ENCODE results near the gene EPHA6.

DNA sequence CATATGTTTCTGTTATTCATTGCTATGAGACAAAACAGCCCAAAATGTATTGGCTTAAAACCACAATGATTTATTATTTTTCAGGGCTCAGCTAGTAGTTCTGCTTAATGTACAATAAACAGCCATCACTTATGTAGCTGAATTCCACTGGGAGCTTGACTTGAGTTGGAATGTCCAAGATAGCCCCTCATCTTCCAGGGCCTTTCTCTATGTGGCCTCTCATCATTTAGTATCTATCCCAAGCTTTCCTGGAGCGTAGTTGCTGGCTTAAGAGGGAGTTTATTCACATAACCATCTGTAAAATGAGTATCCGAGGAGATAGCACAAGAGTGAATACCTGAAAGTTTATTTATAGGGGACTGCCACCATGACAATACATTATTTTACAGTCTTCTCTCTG lies 176.8 kb downstream of the EPHA6 start:
- TF ChIP-seq, protein P1, sequence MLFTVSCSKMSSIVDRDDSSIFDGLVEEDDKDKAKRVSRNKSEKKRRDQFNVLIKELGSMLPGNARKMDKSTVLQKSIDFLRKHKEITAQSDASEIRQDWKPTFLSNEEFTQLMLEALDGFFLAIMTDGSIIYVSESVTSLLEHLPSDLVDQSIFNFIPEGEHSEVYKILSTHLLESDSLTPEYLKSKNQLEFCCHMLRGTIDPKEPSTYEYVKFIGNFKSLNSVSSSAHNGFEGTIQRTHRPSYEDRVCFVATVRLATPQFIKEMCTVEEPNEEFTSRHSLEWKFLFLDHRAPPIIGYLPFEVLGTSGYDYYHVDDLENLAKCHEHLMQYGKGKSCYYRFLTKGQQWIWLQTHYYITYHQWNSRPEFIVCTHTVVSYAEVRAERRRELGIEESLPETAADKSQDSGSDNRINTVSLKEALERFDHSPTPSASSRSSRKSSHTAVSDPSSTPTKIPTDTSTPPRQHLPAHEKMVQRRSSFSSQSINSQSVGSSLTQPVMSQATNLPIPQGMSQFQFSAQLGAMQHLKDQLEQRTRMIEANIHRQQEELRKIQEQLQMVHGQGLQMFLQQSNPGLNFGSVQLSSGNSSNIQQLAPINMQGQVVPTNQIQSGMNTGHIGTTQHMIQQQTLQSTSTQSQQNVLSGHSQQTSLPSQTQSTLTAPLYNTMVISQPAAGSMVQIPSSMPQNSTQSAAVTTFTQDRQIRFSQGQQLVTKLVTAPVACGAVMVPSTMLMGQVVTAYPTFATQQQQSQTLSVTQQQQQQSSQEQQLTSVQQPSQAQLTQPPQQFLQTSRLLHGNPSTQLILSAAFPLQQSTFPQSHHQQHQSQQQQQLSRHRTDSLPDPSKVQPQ (CRISPR knock-in tag; IDR thresholded peaks at IDR 0.05; ENCODE audit: borderline replicate concordance), result no peak
- TF ChIP-seq BRF1 (IDR thresholded peaks at IDR 0.05; ENCODE audit: borderline replicate concordance, extremely low read depth, insufficient read length) (no peak), EHMT2 (IDR thresholded peaks at IDR 0.05) (no peak), CTBP1 (IDR thresholded peaks at IDR 0.05; ENCODE audit: borderline replicate concordance) (no peak), ZNF239 (CRISPR knock-in tag; IDR thresholded peaks at IDR 0.05) (no peak), HNRNPUL1 (IDR thresholded peaks at IDR 0.05; ENCODE audit: low read length) (no peak), MXI1 (IDR thresholded peaks at IDR 0.05; ENCODE audit: low read depth, low read length) (no peak), SAFB (IDR thresholded peaks at IDR 0.05; ENCODE audit: borderline replicate concordance, low read depth, low read length) (no peak), FOXJ3 (CRISPR knock-in tag; IDR thresholded peaks at IDR 0.05) (no peak)
- TF ChIP-seq, protein P2, sequence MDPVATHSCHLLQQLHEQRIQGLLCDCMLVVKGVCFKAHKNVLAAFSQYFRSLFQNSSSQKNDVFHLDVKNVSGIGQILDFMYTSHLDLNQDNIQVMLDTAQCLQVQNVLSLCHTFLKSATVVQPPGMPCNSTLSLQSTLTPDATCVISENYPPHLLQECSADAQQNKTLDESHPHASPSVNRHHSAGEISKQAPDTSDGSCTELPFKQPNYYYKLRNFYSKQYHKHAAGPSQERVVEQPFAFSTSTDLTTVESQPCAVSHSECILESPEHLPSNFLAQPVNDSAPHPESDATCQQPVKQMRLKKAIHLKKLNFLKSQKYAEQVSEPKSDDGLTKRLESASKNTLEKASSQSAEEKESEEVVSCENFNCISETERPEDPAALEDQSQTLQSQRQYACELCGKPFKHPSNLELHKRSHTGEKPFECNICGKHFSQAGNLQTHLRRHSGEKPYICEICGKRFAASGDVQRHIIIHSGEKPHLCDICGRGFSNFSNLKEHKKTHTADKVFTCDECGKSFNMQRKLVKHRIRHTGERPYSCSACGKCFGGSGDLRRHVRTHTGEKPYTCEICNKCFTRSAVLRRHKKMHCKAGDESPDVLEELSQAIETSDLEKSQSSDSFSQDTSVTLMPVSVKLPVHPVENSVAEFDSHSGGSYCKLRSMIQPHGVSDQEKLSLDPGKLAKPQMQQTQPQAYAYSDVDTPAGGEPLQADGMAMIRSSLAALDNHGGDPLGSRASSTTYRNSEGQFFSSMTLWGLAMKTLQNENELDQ (CRISPR knock-in tag; IDR thresholded peaks at IDR 0.05; ENCODE audit: borderline replicate concordance), result no peak

Data from K562 (cell line).